Keratinocyte (primary cell): ENCODE results near the gene AKAP6.

Experiments
- CTCF ChIP-seq, 3 experiments: IDR thresholded peaks in 1 of 3; conservative IDR thresholded peaks in 1 of 3; optimal IDR thresholded peaks in 1 of 3; 2 replicates in 2 of 3; 3 replicates in 1 of 3; pipeline versions ENCODE3 to v1.5.1; 2011; ENCODE audit warnings: low read length in 3 of 3, mild to moderate bottlenecking in 3 of 3, moderate library complexity in 2 of 3, control low read depth in 1 of 3, inconsistent platforms in 1 of 3; ENCODE audit not compliant: insufficient read depth in 2 of 3; ENCODE audit errors: extremely low read depth in 1 of 3
- EZH2 ChIP-seq: IDR thresholded peaks from one replicate; pipeline ENCODE4 v1.6.1; 2012; ENCODE audit warnings: inconsistent platforms, mild to moderate bottlenecking, low read length, moderate library complexity

DNA sequence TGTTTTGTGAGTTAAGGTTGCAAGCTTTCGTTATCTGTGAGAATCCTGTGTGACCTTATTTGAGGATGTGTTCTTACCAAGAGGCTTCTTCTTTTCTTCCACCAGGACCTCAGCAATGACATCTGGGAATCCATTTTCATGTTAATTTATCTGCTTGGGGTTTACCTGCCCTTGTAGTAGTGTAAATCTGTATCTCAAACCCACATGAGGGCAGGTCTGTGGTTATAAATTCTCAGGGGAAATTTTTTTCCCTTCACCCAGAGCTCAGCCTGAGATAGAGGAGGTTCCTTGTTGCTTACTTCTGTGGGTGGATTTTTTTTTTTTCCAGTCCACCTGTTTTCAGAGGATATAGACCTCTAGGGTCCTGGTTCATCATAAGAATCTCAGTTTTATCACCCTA, 70.8 kb downstream of the AKAP6 start:
- TF ChIP-seq CTCF (optimal IDR thresholded peaks at IDR 0.05 in 1 of 3, IDR thresholded peaks at IDR 0.05 in 1 of 3, conservative IDR thresholded peaks at IDR 0.05 in 1 of 3; ENCODE audit: extremely low read depth in 1 of 3, insufficient read depth in 2 of 3, low read length in 3 of 3), result no peak
- TF ChIP-seq EZH2, result no peak
